AG04450 (cell line): ENCODE data around the gene G3BP2. TPM values are rescaled to one million over a fixed set of nuclear protein-coding genes. Genes with fewer than 3 reads are reported as not detected.

Experiments
- CTCF ChIA-PET: fragments of 300-600, 350-600 bp; formaldehyde crosslinking; extraction: SDS; loops from one replicate; lab custom pipeline; 2022; ENCODE audit warnings: antibody characterized with exemption, inconsistent platforms; lab: Charles Lee
- POLR2A ChIA-PET: fragments of 350-600 bp; formaldehyde crosslinking; extraction: SDS; loops from one replicate; lab custom pipeline; 2021; ENCODE audit warnings: antibody characterized with exemption, inconsistent platforms; lab: Yijun Ruan, JAX
- DNase-seq: peaks from one replicate; pipeline ENCODE4 v3.0.0-alpha.2; 2011; ENCODE audit warnings: low read depth, low spot score
- H3K27ac ChIP-seq: one replicate; pipeline ENCODE4 v1.5.1; 2012; ENCODE audit warnings: low read depth, low read length, control low read depth
- H3K27me3 ChIP-seq: one replicate; pipeline ENCODE4 v1.6.0; 2012; ENCODE audit warnings: low read length; ENCODE audit not compliant: control insufficient read depth, insufficient read depth
- H3K4me3 ChIP-seq: 2 replicates; pipeline ENCODE4 v1.5.1; 2011; ENCODE audit warnings: mild to moderate bottlenecking, low read depth, low read length, control low read depth
- H3K9me3 ChIP-seq: 2 replicates; pipeline ENCODE4 v1.5.1; 2012; ENCODE audit warnings: low read length; ENCODE audit not compliant: control insufficient read depth, insufficient read depth
- polyA plus RNA-seq: library from polyadenylated mRNA; depleted of rRNA; stranded (reverse); fragments of >200 nt; gene quantifications from 2 replicates; pipeline ENCODE4 v1.2.3, GENCODE V29; 2011
- TF ChIP-seq, protein P1 (sequence below): IDR thresholded peaks from 2 replicates; pipeline ENCODE4 v1.5.1; 2011; ENCODE audit warnings: low read depth, low read length, control low read depth, inconsistent platforms

The G3BP2 gene
- polyA plus RNA-seq, 1 experiment, result 179 TPM

DNA sequence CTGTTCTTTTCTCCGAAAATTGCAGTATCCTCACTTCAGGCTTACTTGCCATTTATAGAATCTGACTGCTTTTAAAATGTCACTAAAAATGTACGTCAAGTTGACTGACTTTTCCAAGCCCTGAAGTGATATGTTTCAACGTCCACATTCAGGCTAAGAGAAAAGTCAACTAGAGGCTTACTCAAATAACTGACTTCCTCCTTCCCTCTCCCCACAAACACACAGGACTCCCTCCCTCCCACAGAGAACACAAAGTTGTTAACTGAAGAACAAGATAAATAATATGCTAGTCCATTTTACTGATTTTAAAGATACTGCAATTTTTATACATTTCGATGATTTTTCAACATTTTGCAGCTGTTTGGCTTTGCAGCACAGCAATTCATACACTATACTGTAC lies 29.1 kb downstream of the G3BP2 start:
- CTCF ChIA-PET, result interaction anchor here (1.0 kb wide), 1 partner anchor 78 kb away, joined by 3 read pairs; no protein-coding TSS in a partner anchor

DNA sequence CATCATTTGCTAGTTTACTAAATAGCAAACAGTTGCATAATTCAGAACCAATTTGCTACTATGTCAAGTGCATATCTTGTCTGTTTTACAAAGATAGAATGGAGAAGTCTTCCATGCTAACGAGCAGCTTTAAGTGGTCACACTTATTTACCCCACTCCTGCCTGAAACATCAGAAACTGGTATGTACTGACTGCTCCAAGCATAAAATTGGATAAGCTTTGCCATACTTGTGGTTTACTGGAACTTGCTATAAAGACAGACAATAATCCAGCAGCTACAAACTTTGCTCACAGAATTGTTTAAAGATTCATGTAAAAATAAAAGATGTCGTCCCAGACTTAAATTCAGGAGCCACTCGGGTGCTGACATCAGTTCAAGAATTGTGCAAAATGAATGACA lies 29.6 kb downstream of the G3BP2 start:
- no peak overlapping the region for H3K27ac ChIP-seq
- no peak for DNase-seq
- TF ChIP-seq, protein P1, sequence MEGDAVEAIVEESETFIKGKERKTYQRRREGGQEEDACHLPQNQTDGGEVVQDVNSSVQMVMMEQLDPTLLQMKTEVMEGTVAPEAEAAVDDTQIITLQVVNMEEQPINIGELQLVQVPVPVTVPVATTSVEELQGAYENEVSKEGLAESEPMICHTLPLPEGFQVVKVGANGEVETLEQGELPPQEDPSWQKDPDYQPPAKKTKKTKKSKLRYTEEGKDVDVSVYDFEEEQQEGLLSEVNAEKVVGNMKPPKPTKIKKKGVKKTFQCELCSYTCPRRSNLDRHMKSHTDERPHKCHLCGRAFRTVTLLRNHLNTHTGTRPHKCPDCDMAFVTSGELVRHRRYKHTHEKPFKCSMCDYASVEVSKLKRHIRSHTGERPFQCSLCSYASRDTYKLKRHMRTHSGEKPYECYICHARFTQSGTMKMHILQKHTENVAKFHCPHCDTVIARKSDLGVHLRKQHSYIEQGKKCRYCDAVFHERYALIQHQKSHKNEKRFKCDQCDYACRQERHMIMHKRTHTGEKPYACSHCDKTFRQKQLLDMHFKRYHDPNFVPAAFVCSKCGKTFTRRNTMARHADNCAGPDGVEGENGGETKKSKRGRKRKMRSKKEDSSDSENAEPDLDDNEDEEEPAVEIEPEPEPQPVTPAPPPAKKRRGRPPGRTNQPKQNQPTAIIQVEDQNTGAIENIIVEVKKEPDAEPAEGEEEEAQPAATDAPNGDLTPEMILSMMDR, result no peak
- H3K27me3 ChIP-seq, result no peaks in the 10 kb centered on the region
- ChIA-PET CTCF (interaction anchor here (1.0 kb wide), 1 partner anchor 79 kb away, joined by 3 read pairs; no protein-coding TSS in a partner anchor), POLR2A (no interaction called here)
- no peaks in the 10 kb centered on the region for H3K9me3 ChIP-seq
- H3K4me3 ChIP-seq, result no peak overlapping the region

More for the DNA sequence above, 29.1 kb downstream of the G3BP2 start:
- H3K27me3 ChIP-seq, result no peaks in the 10 kb centered on the region
- TF ChIP-seq, protein P1, result no peak
- no peak overlapping the region for H3K27ac ChIP-seq
- POLR2A ChIA-PET, result no interaction called here
- H3K9me3 ChIP-seq, result no peaks in the 10 kb centered on the region
- no peak overlapping the region for H3K4me3 ChIP-seq
- no peak for DNase-seq

DNA sequence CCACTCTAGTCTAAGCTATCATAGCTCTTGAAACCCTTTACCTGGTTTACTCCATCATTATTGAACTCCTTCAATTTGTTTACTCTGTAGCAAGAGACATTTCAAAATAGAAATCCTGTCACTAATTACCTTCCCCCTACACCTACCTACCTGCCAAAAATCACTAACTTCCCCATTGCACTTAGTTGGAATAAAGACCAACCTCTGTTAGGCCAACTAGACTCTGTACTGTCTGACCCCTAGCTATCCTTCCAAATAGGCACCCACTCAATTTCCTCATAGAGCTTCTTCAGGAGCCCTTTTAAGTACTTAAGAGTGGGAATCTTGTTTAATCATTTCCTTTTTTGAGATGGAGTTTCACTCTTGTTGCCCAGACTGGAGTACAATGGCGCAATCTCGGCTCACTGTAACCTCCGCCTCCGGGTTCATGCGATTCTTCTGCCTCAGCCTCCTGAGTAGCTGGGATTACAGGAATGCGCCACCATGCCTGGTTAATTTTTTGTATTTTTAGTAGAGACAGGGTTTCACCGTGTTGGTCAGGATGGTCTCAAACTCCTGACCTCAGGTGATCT lies 34.0 kb downstream of the G3BP2 start:
- Histone ChIP-seq H3K4me3 (no peak overlapping the region), H3K27me3 (no peaks in the 10 kb centered on the region), H3K9me3 (no peaks in the 10 kb centered on the region), H3K27ac (no peak overlapping the region)
- CTCF ChIA-PET, result no interaction called here
- POLR2A ChIA-PET, result no interaction called here
- TF ChIP-seq, protein P1, result no peak
- no peak for DNase-seq

DNA sequence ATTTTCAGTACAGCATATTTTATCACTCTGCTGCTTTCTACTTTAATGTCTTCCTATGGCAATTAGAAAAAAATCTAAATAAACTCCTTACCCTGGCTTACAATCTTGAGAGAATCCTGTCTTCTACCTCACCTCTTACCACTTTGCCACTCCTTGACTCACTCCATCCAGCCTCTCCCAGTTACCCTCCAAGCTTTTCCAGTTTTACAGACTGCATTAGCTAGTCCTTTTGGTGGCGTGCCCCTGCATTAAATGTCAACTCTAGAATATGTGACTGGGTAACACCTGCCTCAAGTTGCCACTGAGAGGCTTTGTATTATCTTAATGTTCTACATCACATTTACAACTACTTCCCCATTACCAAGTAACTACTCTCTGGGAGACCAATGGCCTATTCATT lies 35.4 kb downstream of the G3BP2 start:
- no peak overlapping the region for H3K27ac ChIP-seq
- ChIA-PET CTCF (no interaction called here), POLR2A (no interaction called here)
- no peak for DNase-seq
- H3K9me3 ChIP-seq, result no peaks in the 10 kb centered on the region
- no peak overlapping the region for H3K4me3 ChIP-seq
- TF ChIP-seq, protein P1, result no peak
- no peaks in the 10 kb centered on the region for H3K27me3 ChIP-seq

DNA sequence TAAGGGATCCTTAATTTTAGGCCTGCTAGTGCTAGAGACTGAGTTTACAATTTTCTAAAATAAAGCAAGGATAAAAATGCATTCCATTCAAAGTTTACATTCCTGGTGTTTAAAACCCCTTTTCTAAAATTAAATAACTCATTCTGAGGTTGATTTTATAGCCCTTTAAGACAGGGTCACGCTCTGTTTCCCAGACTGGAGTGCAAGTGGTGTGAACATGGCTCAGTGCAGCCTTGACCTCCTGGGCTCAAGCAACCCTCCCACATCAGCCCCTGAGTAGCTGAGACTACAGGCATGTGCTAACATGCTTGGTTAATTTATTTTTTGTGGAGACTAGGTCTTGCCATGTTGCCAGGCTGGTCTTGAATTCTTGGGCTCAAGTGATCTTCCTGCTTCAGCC lies 36.0 kb downstream of the G3BP2 start:
- no peak overlapping the region for H3K27ac ChIP-seq
- H3K27me3 ChIP-seq, result no peaks in the 10 kb centered on the region
- no peaks in the 10 kb centered on the region for H3K9me3 ChIP-seq
- no peak for DNase-seq
- H3K4me3 ChIP-seq, result no peak overlapping the region
- TF ChIP-seq, protein P1, result no peak
- CTCF ChIA-PET, result no interaction called here
- POLR2A ChIA-PET, result no interaction called here
